Suprapubic skin (tissue), 3 donors: ENCODE data around the gene KRTAP1-4.

Experiments
- EP300 ChIP-seq: sonication (generic); formaldehyde crosslinking; IDR thresholded peaks from one replicate; pipeline ENCODE4 v1.6.1; 2017; ENCODE audit warnings: antibody characterized with exemption
- POLR2A ChIP-seq, 2 donors: fragments of 450-650 bp; IDR thresholded peaks; one replicate each; pipeline ENCODE4 v1.6.1; 2017; ENCODE audit warnings: antibody characterized with exemption in 2 of 2, mild to moderate bottlenecking in 2 of 2, moderate library complexity in 2 of 2
- TF ChIP-seq, protein P1 (sequence below), 2 donors: fragments of 200-600 bp in 1 of 2; fragments of 450-650 bp in 1 of 2; sonication (generic) in 1 of 2; IDR thresholded peaks; one replicate each; pipeline ENCODE4 v1.5.1; 2016 to 2019; ENCODE audit warnings: antibody characterized with exemption in 2 of 2, mild to moderate bottlenecking in 1 of 2, moderate library complexity in 1 of 2

DNA sequence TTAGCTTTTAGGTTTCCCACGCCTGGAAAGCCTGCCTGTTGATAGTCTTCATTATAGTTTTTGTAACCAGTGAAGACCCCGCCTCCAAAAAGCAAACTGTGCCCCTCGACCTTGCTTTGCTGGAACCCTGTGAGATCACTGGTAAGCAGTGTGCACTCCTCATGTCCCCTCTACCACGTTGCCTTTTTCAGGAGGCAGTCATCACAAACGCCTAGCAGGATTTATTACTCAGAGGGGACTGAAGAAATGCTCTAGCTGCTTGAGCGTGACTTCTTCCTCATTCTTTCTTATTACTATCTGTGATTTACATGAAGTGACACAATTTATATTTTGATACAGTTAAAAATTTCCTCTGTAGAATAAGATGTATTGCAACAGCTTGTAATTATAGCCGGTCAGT is 14.5 kb downstream of the KRTAP1-4 start:
- TF ChIP-seq POLR2A (IDR thresholded peaks at IDR 0.05) = no peak
- TF ChIP-seq, protein P1, sequence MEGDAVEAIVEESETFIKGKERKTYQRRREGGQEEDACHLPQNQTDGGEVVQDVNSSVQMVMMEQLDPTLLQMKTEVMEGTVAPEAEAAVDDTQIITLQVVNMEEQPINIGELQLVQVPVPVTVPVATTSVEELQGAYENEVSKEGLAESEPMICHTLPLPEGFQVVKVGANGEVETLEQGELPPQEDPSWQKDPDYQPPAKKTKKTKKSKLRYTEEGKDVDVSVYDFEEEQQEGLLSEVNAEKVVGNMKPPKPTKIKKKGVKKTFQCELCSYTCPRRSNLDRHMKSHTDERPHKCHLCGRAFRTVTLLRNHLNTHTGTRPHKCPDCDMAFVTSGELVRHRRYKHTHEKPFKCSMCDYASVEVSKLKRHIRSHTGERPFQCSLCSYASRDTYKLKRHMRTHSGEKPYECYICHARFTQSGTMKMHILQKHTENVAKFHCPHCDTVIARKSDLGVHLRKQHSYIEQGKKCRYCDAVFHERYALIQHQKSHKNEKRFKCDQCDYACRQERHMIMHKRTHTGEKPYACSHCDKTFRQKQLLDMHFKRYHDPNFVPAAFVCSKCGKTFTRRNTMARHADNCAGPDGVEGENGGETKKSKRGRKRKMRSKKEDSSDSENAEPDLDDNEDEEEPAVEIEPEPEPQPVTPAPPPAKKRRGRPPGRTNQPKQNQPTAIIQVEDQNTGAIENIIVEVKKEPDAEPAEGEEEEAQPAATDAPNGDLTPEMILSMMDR (IDR thresholded peaks at IDR 0.05) = no peak
- TF ChIP-seq EP300 = no peak
